Breast epithelium (tissue), 4 donors: ENCODE data around the gene MED8. TPM values are rescaled to one million over a fixed set of nuclear protein-coding genes. Genes with fewer than 3 reads are reported as not detected.

ENCODE experiments used
- DNase-seq, 2 donors: peaks; one replicate each; pipeline ENCODE4 v3.0.0-alpha.2; 2019; ENCODE audit warnings: low spot score in 2 of 2
- H3K27ac ChIP-seq, 2 donors: fragments of 200-600 bp; sonication (generic) in 1 of 2; one replicate each; pipeline ENCODE4 v1.5.1; 2016 to 2019; ENCODE audit warnings: mild to moderate bottlenecking in 1 of 2
- H3K27me3 ChIP-seq, 2 donors: fragments of 200-600 bp; sonication (generic) in 1 of 2; one replicate each; pipeline versions ENCODE4 v1.5.1 to v1.6.0; 2017 to 2019; ENCODE audit warnings: control low read depth in 1 of 2, mild to moderate bottlenecking in 1 of 2
- H3K36me3 ChIP-seq: fragments of 200-600 bp; one replicate; pipeline ENCODE4 v1.5.1; 2019
- H3K4me1 ChIP-seq, 2 donors: fragments of 200-600 bp; sonication (generic); one replicate each; pipeline ENCODE4 v1.5.1; 2016 to 2019; ENCODE audit warnings: control low read depth in 1 of 2
- H3K4me3 ChIP-seq, 3 donors: fragments of 200-600 bp; sonication (generic); 1 replicate in 2 of 3; 2 replicates in 1 of 3; pipeline ENCODE4 v1.5.1; 2016 to 2019; ENCODE audit warnings: mild to moderate bottlenecking in 3 of 3, moderate library complexity in 2 of 3
- H3K9me3 ChIP-seq, 2 donors: fragments of 200-600 bp; sonication (generic) in 1 of 2; one replicate each; pipeline ENCODE4 v1.5.1; 2016 to 2019; ENCODE audit warnings: control low read depth in 1 of 2
- POLR2A ChIP-seq: fragments of 450-650 bp; IDR thresholded peaks from one replicate; pipeline ENCODE4 v1.6.1; 2016; ENCODE audit warnings: antibody characterized with exemption, mild to moderate bottlenecking, moderate library complexity
- POLR2AphosphoS5 ChIP-seq, 3 donors: sonication (generic); formaldehyde crosslinking; IDR thresholded peaks; one replicate each; pipeline ENCODE4 v1.6.1; 2017; ENCODE audit warnings: antibody characterized with exemption in 3 of 3
- intact Hi-C: fragments of 100-400 bp; cut with DNase I; formaldehyde crosslinking; loops from one replicate; pipeline ENCODE4 v1.15.1; 2023; ENCODE audit warnings: low total_unique reads
- total RNA-seq, 3 donors: library from RNA; depleted of rRNA; stranded (reverse); fragments of >200 nt; gene quantifications; one replicate each; pipeline ENCODE4 v1.1.0, GENCODE V29; 2016
- TF ChIP-seq, protein P1 (sequence below), 3 donors: fragments of 450-650 bp; IDR thresholded peaks; one replicate each; pipeline ENCODE4 v1.5.1; 2016 to 2017; ENCODE audit warnings: antibody characterized with exemption in 3 of 3, mild to moderate bottlenecking in 3 of 3, moderate library complexity in 3 of 3

MED8 gene, protein sequence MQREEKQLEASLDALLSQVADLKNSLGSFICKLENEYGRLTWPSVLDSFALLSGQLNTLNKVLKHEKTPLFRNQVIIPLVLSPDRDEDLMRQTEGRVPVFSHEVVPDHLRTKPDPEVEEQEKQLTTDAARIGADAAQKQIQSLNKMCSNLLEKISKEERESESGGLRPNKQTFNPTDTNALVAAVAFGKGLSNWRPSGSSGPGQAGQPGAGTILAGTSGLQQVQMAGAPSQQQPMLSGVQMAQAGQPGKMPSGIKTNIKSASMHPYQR
- total RNA-seq, result 10 to 100 TPM; 38.3 to 42.9 (median 38.8) TPM

DNA sequence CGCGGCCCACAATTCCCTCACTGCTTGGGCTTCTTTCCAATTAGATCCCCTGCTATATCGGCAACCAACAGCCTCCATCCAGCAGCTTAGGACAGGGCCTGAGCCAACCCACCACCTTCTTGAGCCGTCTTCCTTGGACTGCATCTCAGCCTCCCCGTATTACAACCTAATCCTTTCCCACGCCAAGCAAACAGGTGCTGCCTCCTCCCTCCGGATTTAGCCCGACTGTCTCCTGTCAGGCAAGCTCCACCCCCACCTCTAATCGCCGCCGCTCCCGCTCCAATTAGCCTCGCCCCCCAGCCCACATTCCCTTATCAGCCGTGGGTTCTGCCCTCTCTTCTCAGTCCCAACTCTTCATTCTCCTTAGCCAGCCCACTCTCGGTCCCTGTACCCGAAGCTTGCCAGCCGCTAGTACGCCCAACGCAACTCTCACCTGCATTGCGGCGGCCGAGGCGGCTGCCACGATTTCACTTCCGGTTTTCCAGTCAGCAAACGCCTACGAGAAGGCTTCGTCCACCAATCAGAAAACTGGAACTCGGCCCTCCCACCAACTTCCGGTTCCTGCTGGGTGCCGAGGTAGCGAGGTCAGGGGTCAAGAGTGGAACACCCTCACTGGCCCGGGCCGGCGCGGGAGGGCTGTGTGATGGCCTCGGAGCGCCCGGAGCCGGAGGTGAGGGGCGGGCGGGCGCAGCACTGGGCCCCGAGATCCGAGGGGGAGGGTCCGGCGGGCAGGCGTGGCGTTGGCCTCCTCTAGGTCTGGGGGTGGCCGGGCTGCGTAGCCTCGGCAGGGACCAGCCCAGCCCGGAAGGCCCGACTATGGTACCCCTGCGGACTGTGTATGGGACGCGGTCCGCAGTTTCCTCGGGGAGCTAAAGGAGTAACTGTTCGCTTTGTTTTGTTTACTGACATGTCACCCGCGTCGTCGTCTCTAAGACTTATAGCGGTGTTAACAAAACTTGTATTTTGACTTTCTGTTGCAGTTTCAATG, at the start of gene MED8, which contains the start of gene SZT2:
Gene MED8, minus strand, starts transcription at position 475 of the 988 bp plus-strand sequence. Its CDS starts 36 bp downstream, at position 439.
Gene SZT2, plus strand, starts transcription at position 574 of the 988 bp plus-strand sequence. Its CDS starts 70 bp downstream, at position 644.
- TF ChIP-seq POLR2AphosphoS5 (IDR thresholded peaks at IDR 0.05), result peak; percentile 80 to 94 (median 94)
- TF ChIP-seq, protein P1, sequence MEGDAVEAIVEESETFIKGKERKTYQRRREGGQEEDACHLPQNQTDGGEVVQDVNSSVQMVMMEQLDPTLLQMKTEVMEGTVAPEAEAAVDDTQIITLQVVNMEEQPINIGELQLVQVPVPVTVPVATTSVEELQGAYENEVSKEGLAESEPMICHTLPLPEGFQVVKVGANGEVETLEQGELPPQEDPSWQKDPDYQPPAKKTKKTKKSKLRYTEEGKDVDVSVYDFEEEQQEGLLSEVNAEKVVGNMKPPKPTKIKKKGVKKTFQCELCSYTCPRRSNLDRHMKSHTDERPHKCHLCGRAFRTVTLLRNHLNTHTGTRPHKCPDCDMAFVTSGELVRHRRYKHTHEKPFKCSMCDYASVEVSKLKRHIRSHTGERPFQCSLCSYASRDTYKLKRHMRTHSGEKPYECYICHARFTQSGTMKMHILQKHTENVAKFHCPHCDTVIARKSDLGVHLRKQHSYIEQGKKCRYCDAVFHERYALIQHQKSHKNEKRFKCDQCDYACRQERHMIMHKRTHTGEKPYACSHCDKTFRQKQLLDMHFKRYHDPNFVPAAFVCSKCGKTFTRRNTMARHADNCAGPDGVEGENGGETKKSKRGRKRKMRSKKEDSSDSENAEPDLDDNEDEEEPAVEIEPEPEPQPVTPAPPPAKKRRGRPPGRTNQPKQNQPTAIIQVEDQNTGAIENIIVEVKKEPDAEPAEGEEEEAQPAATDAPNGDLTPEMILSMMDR (IDR thresholded peaks at IDR 0.05), result no peak
- TF ChIP-seq POLR2A, result peak; percentile 82
- peak within 1 kb of the TSS; percentile 87 to 89 for H3K27ac ChIP-seq
- H3K27me3 ChIP-seq, result no peaks in the 10 kb centered on the region
- H3K36me3 ChIP-seq, result peaks cover 11% of the 10 kb centered on the region
- peak; percentile 96 for DNase-seq
- intact Hi-C loops, result loop anchor here (1.0 kb wide), 1 partner anchor 23 kb away; no protein-coding TSS in a partner anchor
- peak within 1 kb of the TSS; percentile 78 to 88 (median 86) for H3K4me3 ChIP-seq
- H3K9me3 ChIP-seq, result no peaks in the 10 kb centered on the region
- H3K4me1 ChIP-seq, result peaks cover 10 to 17% of the 10 kb centered on the region in 2 donors

- no peaks in the 10 kb centered on the region for H3K27me3 ChIP-seq
- no peak overlapping the region for H3K4me3 ChIP-seq
- TF ChIP-seq, protein P1 (IDR thresholded peaks at IDR 0.05), result no peak
- no peak for TF ChIP-seq POLR2AphosphoS5 (IDR thresholded peaks at IDR 0.05)
- no peak for TF ChIP-seq POLR2A
- no peaks in the 10 kb centered on the region for H3K36me3 ChIP-seq
- H3K4me1 ChIP-seq, result no peaks in the 10 kb centered on the region
- H3K9me3 ChIP-seq, result no peaks in the 10 kb centered on the region
- no peak for DNase-seq
- no peak overlapping the region for H3K27ac ChIP-seq
- intact Hi-C loops, result no loop called here
These were observed 49.5 kb upstream of the MED8 start for GRCh38 chr1:43438953-43439581.

- no peaks in the 10 kb centered on the region for H3K36me3 ChIP-seq
- no peak for TF ChIP-seq POLR2A
- TF ChIP-seq, protein P1 (IDR thresholded peaks at IDR 0.05), result no peak
- no peak for TF ChIP-seq POLR2AphosphoS5 (IDR thresholded peaks at IDR 0.05)
- no peaks in the 10 kb centered on the region for H3K27me3 ChIP-seq
- H3K4me3 ChIP-seq, result no peak overlapping the region
- H3K9me3 ChIP-seq, result no peaks in the 10 kb centered on the region
- no peak overlapping the region for H3K27ac ChIP-seq
- DNase-seq, result no peak
- intact Hi-C loops, result no loop called here
- no peaks in the 10 kb centered on the region for H3K4me1 ChIP-seq
These were observed 49.0 kb upstream of the MED8 start for GRCh38 chr1:43438576-43438952.

- no peak for DNase-seq
- H3K27ac ChIP-seq, result no peak overlapping the region
- no peaks in the 10 kb centered on the region for H3K4me1 ChIP-seq
- H3K36me3 ChIP-seq, result no peaks in the 10 kb centered on the region
- no peak overlapping the region for H3K4me3 ChIP-seq
- TF ChIP-seq POLR2A (no peak), POLR2AphosphoS5 (IDR thresholded peaks at IDR 0.05) (no peak)
- TF ChIP-seq, protein P1 (IDR thresholded peaks at IDR 0.05), result no peak
- intact Hi-C loops, result no loop called here
- no peaks in the 10 kb centered on the region for H3K27me3 ChIP-seq
- no peaks in the 10 kb centered on the region for H3K9me3 ChIP-seq
These were observed 48.4 kb upstream of the MED8 start for GRCh38 chr1:43438006-43438405.
